Measurements from ENCODE around the gene CHCHD1. TPM values are rescaled to one million over a fixed set of nuclear protein-coding genes. Genes with fewer than 3 reads are reported as not detected.
"Not testable (repeated sequence)": the region's sequence is repeated elsewhere in the genome, so short reads cannot be mapped to it uniquely, and the experiment has no call there.

Gene CHCHD1
- total RNA-seq, 1 experiment from 2014 or later: 91.4 TPM

- Histone ChIP-seq H3K36me3 (replicated peaks; ENCODE audit: control insufficient read depth, insufficient read depth, low read length) (peaks cover 10% of the 10 kb centered on the region), H3K4me3 (ENCODE audit: insufficient read depth, low read depth, low read length) (no peak overlapping the region), H3K27me3 (ENCODE audit: control insufficient read depth, insufficient read depth, low read length) (no peaks in the 10 kb centered on the region)
- DNase-seq: no peak
Measured at GRCh38 chr10:73819081-73819480, 37.2 kb downstream of the CHCHD1 start.

GRCh38 chr10:73819513-73820093, 37.8 kb downstream of the CHCHD1 start:
- DNase-seq: peak; percentile 85
- H3K27me3 ChIP-seq (ENCODE audit: control insufficient read depth, insufficient read depth, low read length): no peaks in the 10 kb centered on the region
- peaks cover 11% of the 10 kb centered on the region for H3K36me3 ChIP-seq (replicated peaks; ENCODE audit: control insufficient read depth, insufficient read depth, low read length)
- no peak overlapping the region for H3K4me3 ChIP-seq (ENCODE audit: insufficient read depth, low read depth, low read length)

GRCh38 chr10:73823391-73823790, 41.5 kb downstream of the CHCHD1 start:
- no peaks in the 10 kb centered on the region for H3K27me3 ChIP-seq (ENCODE audit: control insufficient read depth, insufficient read depth, low read length)
- no peak for DNase-seq
- H3K36me3 ChIP-seq (replicated peaks; ENCODE audit: control insufficient read depth, insufficient read depth, low read length): peaks cover 14% of the 10 kb centered on the region
- H3K4me3 ChIP-seq (ENCODE audit: insufficient read depth, low read depth, low read length): no peak overlapping the region

- DNase-seq: no peak
- Histone ChIP-seq H3K27me3 (ENCODE audit: control insufficient read depth, insufficient read depth, low read length) (no peaks in the 10 kb centered on the region), H3K36me3 (replicated peaks; ENCODE audit: control insufficient read depth, insufficient read depth, low read length) (peaks cover 14% of the 10 kb centered on the region), H3K4me3 (ENCODE audit: insufficient read depth, low read depth, low read length) (no peak overlapping the region)
Measured at GRCh38 chr10:73824146-73824725, 42.4 kb downstream of the CHCHD1 start.

GRCh38 chr10:73827346-73828089, 45.7 kb downstream of the CHCHD1 start:
- Histone ChIP-seq H3K4me3 (ENCODE audit: insufficient read depth, low read depth, low read length) (no peak overlapping the region), H3K27me3 (ENCODE audit: control insufficient read depth, insufficient read depth, low read length) (no peaks in the 10 kb centered on the region), H3K36me3 (replicated peaks; ENCODE audit: control insufficient read depth, insufficient read depth, low read length) (peaks cover 10% of the 10 kb centered on the region)
- no peak for DNase-seq

GRCh38 chr10:73828161-73828560, 46.3 kb downstream of the CHCHD1 start:
- H3K4me3 ChIP-seq (ENCODE audit: insufficient read depth, low read depth, low read length): no peak overlapping the region
- DNase-seq: no peak
- peaks cover 10% of the 10 kb centered on the region for H3K36me3 ChIP-seq (replicated peaks; ENCODE audit: control insufficient read depth, insufficient read depth, low read length)
- no peaks in the 10 kb centered on the region for H3K27me3 ChIP-seq (ENCODE audit: control insufficient read depth, insufficient read depth, low read length)

- not testable (repeated sequence) for H3K4me3 ChIP-seq (ENCODE audit: insufficient read depth, low read depth, low read length); H3K36me3 ChIP-seq (replicated peaks; ENCODE audit: control insufficient read depth, insufficient read depth, low read length); DNase-seq; H3K27me3 ChIP-seq (ENCODE audit: control insufficient read depth, insufficient read depth, low read length)
Measured at GRCh38 chr10:73829090-73829489, 47.2 kb downstream of the CHCHD1 start.

Other genes starting within 250 kb of the CHCHD1 start
- 25.0 and 28.4 TPM in 2 replicates for gene USP54, start 190.7 kb upstream of the CHCHD1 start, total RNA-seq (2014; rRNA removed; shearing (Covaris generic))
- 2.0 and 2.8 TPM in 2 replicates for gene MYOZ1, start 140.6 kb upstream of the CHCHD1 start, total RNA-seq (2014; rRNA removed; shearing (Covaris generic))
- 0.11 TPM in 1 of 2 replicates, not detected in the other for gene SYNPO2L, start 126.0 kb upstream of the CHCHD1 start, total RNA-seq (2014; rRNA removed; shearing (Covaris generic))
- 4.4 and 6.0 TPM in 2 replicates for gene AGAP5, start 83.9 kb upstream of the CHCHD1 start, total RNA-seq (2014; rRNA removed; shearing (Covaris generic))
- gene SEC24C, start 37.7 kb upstream of the CHCHD1 start, total RNA-seq (2014; rRNA removed; shearing (Covaris generic)): 76.2 and 84.2 TPM in 2 replicates
- gene ZSWIM8, start 3.6 kb downstream of the CHCHD1 start, total RNA-seq (2014; rRNA removed; shearing (Covaris generic)): 21.8 and 59.8 TPM in 2 replicates
- gene NDST2, start 29.6 kb downstream of the CHCHD1 start, total RNA-seq (2014; rRNA removed; shearing (Covaris generic)): 26.0 and 31.6 TPM in 2 replicates
- 26.6 and 35.9 TPM in 2 replicates for gene CAMK2G, start 92.5 kb downstream of the CHCHD1 start, total RNA-seq (2014; rRNA removed; shearing (Covaris generic))
- 25.4 and 29.5 TPM in 2 replicates for gene PLAU, start 129.1 kb downstream of the CHCHD1 start, total RNA-seq (2014; rRNA removed; shearing (Covaris generic))
- gene VCL, start 216.1 kb downstream of the CHCHD1 start, total RNA-seq (2014; rRNA removed; shearing (Covaris generic)): 194 and 200 TPM in 2 replicates

Measured in H7 (cell line).